Liver (tissue), 3 donors: ENCODE data around the gene SFXN2.

Source experiments
- ATF3 ChIP-seq: IDR thresholded peaks from 2 replicates; pipeline ENCODE4 v1.6.1; 2016; ENCODE audit warnings: antibody characterized with exemption
- CTCF ChIP-seq: fragments of 150-350 bp; IDR thresholded peaks from 2 replicates; pipeline ENCODE4 v1.5.1; 2017; ENCODE audit warnings: improper control_type of control experiment, low read depth, low read length; ENCODE audit not compliant: missing input control
- EGR1 ChIP-seq, 2 donors: IDR thresholded peaks; 2 replicates each; pipeline ENCODE4 v1.6.1; 2016 to 2018; ENCODE audit warnings: antibody characterized with exemption in 2 of 2, low read depth in 2 of 2
- FOXA2 ChIP-seq: IDR thresholded peaks from 2 replicates; pipeline ENCODE4 v1.6.1; 2016; ENCODE audit warnings: antibody characterized with exemption
- GABPA ChIP-seq, 2 donors: IDR thresholded peaks in 1 of 2; conservative IDR thresholded peaks in 1 of 2; 2 replicates each; pipeline ENCODE4 v1.6.1; 2016; ENCODE audit warnings: antibody characterized with exemption in 2 of 2, mild to moderate bottlenecking in 1 of 2, moderate library complexity in 1 of 2
- HNF4A ChIP-seq, 2 donors: conservative IDR thresholded peaks; 2 replicates each; pipeline ENCODE4 v1.6.1; 2016; ENCODE audit warnings: antibody characterized with exemption in 2 of 2, mild to moderate bottlenecking in 2 of 2
- JUND ChIP-seq, 2 donors: IDR thresholded peaks; 2 replicates each; pipeline ENCODE4 v1.6.1; 2016; ENCODE audit warnings: antibody characterized with exemption in 2 of 2
- MAX ChIP-seq: IDR thresholded peaks from 2 replicates; pipeline ENCODE4 v1.6.1; 2016; ENCODE audit warnings: antibody characterized with exemption
- RAD21 ChIP-seq, 2 donors: IDR thresholded peaks; 2 replicates each; pipeline ENCODE4 v1.6.1; 2016; ENCODE audit warnings: antibody characterized with exemption in 2 of 2, mild to moderate bottlenecking in 2 of 2
- RXRA ChIP-seq, 2 donors: IDR thresholded peaks; 2 replicates each; pipeline ENCODE4 v1.6.1; 2017 to 2018; ENCODE audit warnings: antibody characterized with exemption in 2 of 2, mild to moderate bottlenecking in 1 of 2
- SP1 ChIP-seq: IDR thresholded peaks from 2 replicates; pipeline ENCODE4 v1.6.1; 2018; ENCODE audit warnings: antibody characterized with exemption, mild to moderate bottlenecking
- TAF1 ChIP-seq: conservative IDR thresholded peaks from 2 replicates; pipeline ENCODE4 v1.6.1; 2016; ENCODE audit warnings: antibody characterized with exemption, mild to moderate bottlenecking
- YY1 ChIP-seq: IDR thresholded peaks from 2 replicates; pipeline ENCODE4 v1.6.1; 2016; ENCODE audit warnings: antibody characterized with exemption, mild to moderate bottlenecking
- ZBTB33 ChIP-seq: IDR thresholded peaks from 2 replicates; pipeline ENCODE4 v1.6.1; 2016; ENCODE audit warnings: antibody characterized with exemption
- donor health status: healthy.
- donor health status: healthy.

- TF ChIP-seq CTCF: no peak
- no peak for TF ChIP-seq MAX
- TF ChIP-seq FOXA2: no peak
- TF ChIP-seq EGR1 (IDR thresholded peaks at IDR 0.05; ENCODE audit: low read depth in 2 of 2): no peak
- no peak for TF ChIP-seq SP1
- TF ChIP-seq TAF1: no peak
- no peak for TF ChIP-seq RXRA (IDR thresholded peaks at IDR 0.05)
- TF ChIP-seq YY1: no peak
- TF ChIP-seq GABPA (IDR thresholded peaks at IDR 0.05 in 1 of 2, conservative IDR thresholded peaks at IDR 0.05 in 1 of 2): no peak
- no peak for TF ChIP-seq ZBTB33
- TF ChIP-seq ATF3: no peak
- no peak for TF ChIP-seq HNF4A (conservative IDR thresholded peaks at IDR 0.05)
- no peak for TF ChIP-seq JUND (IDR thresholded peaks at IDR 0.05)
- TF ChIP-seq RAD21 (IDR thresholded peaks at IDR 0.05): no peak
These were observed 12.8 kb downstream of the SFXN2 start for GRCh38 chr10:102727037-102727818.
